NCI-H526 (cell line): Measurements from ENCODE around the gene ADCY6.
A peak's percentile ranks its signal among the peaks of the same experiment; 100 is the strongest.
"Not testable (repeated sequence)": the region's sequence is repeated elsewhere in the genome, so short reads cannot be mapped to it uniquely, and the experiment has no call there.

Experiments used
- DNase-seq, 2 experiments: peaks; one replicate each; lab custom pipeline; 2025; lab: John Stamatoyannopoulos, UW

ADCY6 gene

DNA sequence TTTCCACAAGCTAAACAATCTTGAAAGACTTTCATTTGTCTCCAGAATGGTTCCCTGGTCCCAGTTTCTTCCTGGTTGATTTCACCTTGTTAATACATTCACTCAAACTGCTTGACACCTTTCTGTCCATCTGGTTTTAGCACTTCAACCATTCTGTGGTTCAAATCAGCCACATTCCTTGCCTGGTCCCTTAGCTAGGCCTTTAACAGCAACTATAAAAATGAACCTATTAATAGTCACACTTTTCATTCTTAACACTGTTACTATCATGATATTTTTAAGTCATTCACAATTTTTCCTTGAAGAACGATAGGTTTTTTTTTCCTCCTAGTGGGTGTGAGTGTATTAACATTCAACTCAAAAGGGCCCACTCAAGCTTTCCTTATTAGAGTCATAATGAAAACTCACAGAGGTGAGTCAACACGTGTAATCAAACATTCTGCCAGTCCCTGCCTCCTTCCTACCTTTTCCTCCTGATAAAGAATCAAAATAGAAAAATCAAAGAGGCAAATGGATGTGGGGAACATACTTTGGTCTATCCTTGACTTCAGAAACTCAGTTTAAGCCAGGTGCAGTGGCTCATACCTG is 38.0 kb downstream of the ADCY6 start:
- no peak for DNase-seq

DNA sequence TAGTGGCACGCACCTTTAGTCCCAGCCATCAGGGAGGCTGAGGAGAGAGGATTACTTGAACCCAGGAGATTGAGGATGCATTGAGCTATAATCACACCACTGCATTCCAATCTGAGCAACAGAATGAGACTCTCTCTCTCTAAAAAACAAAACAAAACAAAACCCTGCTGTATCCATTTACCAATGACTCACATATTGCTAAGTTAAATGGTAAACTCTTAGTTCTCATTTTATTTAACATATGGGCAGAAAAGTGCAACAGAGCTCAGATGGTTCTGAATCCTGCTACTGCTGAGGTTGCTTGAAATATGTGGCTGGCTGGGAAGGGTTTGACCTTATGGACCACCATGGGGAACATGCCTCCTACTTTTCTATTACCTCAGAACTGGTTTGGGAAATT is 38.7 kb downstream of the ADCY6 start:
- DNase-seq: no peak

DNA sequence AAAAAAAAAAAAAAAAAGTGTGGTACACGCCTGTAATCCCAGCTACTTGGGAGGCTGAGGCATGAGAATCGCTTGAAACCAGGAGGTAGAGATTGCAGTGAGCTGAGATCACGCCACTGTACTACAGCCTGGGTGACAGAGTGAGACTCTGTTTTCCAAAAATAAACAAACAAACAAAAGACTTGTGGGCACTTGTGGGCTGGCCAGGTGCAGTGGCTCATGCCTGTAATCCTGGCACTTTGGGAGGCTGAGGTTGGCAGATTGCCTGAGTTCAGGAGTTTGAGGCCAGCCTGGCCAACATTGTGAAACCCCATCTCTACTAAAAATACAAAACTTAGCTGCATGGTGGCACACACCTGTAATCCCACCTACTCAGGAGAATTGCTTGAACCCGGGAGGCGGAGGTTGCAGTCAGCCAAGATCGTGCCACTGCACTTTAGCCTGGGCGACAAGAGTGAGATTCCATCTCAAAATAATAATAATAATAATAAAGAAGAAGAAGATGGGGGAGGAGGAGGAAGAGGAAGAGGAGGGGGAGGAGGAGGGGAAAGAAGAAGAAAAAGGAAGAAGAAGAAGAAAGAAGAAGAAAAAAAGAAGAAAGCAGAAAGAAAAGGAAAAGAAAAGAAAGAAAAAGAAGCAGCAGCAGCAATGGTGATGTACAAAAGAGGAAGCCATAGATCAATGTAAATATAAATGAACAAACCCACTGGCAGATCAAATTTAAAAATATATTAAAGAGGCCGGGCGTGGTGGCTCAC is 44.5 kb downstream of the ADCY6 start:
- no peak for DNase-seq

DNA sequence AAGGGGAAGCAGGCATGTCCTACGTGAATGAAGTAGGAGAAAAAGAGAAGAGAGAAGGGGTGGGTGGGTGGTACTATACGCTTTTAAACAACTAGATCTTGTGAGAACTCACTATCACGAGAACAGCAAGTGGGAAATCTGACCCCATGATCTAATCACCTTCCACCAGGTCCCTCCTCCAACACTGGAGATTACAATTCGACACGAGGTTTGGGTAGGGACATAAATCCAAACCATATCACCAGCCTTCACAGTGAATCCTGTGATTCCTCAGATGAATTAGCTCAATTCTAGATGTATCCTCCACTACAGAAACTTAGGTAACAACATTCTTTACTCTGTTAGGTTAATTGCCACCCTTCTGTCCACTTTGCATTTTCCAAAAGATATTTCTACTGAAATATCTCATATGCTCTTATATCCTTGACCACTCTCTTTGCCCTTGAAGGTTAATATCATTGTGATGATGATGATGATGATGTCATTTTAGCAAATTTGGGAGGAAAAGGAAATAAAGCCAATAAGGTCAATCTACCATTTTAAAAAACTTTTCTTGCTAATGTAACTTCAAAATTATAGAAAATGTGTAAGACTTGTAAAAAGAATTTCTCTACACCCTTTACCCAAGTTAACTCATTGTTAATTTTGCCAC is 49.1 kb downstream of the ADCY6 start:
- no peak for DNase-seq

DNA sequence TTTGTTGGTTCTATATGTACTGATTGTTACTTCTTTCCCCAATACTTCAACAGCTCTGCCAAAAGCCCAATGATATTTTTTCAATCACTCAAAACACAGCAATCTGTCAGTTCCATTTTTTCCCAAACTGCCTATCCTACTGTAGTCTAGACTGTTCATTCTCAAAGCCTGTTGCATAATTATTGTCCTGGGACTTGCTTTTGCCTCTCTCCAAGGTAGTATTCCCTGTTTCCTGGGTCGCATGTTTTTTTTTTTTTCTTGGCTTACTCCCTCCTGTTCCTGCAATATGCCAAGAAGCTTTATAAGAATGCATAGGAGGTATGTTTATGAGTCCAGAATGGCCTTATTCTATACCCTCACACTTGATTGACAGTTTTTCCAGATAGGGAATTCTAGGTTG is 52.4 kb downstream of the ADCY6 start:
- DNase-seq: no peak

DNA sequence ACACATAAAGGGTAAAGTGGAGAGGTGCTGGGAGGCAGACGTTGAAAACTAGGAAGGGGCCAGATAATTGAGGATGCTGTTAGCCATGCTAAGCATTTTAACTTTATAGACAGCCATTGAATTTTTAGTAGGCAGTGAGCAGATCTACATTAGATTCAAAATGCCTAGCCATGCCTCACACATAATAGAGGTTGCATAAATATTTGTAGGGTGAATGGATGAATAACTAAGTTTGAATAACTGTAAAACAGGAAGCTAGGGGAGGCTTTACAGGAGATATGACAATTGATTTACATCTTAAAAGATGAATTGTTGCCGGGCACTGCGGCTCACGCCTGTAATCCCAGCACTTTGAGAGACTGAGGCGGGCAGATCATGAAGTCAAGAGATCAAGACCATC is 60.1 kb downstream of the ADCY6 start:
- DNase-seq: no peak

DNA sequence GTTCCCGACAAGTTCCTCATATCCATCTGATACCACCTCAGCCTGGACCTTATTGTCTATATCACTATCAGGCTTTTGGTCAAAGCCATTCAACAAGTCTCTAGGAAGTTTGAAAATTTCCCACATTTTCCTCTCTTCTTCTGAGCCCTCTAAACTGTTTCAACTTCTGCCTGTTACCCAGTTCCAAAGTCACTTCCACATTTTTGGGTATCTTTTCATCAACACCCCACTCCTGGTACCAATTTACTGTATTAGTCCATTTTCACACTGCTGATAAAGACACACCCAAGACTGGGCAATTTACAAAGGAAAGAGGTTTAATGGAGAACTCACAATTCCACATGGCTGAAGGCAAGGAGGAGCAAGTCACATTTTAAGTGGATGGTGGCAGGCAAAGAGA is 68.2 kb downstream of the ADCY6 start:
- not testable (repeated sequence) for DNase-seq

DNA sequence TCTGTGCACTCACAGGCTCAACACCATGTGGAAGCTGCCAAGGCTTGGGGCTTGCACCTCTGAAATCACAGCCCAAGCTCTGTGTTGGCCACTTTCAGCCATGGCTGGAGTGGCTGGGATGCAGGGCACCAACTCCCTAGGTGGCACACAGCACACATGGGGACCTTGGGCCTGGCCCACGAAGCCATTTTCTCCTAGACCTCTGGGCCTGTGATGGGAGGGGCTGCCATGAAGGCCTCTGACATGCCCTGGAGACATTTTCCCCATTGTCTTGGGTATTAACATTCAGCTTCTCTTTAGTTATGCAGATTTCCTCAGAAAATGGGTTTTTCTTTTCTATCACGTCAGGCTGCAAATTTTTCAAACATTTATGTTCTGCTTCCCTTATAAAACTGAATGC is 68.7 kb downstream of the ADCY6 start:
- DNase-seq: not testable (repeated sequence)

DNA sequence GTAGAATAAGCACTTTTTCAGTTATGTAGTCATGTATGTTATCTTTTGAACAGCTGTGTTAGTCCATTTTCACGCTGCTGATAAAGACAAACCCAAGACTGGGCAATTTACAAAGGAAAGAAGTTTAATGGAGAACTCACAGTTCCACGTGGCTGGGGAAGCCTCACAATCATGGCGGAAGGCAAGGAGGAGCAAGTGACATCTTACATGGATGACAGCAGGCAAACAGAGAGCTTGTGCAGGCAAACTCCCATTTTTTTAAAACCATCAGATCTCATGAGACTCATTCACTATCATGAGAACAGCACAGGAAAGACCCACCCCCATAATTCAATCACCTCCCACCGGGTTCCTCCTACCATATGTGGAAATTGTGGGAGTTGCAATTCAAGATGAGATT is 69.9 kb downstream of the ADCY6 start:
- DNase-seq: not testable (repeated sequence)

DNA sequence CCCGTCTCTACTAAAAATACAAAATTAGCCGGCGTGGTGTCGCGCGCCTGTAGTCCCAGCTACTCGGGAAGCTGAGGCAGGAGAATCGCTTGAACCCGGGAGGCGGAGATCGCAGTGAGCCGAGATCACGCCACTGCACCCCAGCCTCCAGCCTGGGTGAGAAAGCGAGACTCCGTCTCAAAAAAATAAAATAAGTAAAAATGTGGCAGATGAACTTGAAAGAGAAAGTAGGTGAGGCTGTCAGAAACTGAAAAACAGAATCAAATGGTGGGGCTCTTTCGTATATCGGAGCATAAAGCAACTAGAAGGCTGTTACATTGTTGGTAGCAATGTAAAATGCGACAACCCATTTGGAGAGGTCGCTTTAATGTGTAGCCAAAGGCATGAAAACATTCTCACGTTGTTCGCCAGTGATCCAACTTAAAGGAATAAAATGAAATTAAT is 71.6 kb downstream of the ADCY6 start:
- no peak for DNase-seq

DNA sequence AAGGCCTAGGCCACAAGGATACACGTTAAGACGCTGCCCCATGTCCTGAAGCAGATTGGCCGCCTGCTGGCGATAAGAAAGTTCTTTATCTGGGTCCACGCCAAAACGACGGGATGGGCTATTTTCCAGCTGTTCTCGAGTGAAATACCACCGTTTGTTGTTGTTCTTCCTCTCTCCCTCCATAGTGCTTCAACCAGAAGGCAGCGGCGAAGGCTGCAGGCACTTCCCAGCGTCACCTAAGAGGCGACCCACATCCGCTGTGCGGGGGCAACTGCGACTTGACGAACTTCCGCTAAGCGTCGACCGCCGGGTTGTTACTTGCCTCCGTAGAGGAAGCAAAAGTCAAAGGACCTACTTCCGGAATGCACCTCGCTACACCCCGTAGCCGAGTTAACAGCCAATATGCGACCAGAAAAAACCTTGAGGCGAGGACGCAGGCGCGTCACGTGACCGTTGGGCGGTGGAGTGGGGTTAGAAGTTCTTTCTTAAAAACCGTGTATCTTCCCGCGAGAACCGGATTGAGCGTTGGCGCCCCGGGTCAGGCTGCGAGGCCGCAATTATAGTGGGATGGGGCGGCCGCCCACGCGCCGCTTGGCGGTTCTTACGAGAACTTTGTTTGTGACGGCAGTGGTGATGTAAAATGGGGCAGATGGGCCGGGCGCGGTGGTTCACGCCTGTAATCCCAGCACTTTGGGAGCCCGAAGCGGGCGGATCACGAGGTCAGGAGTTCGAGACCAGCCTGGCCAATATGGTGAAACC is 72.2 kb downstream of the ADCY6 start, which contains the start of gene CCNT1:
Gene CCNT1, minus strand, starts transcription at position 215 of the 759 bp plus-strand sequence. Its CDS starts 32 bp downstream, at position 183.
- DNase-seq: peak; percentile 99
